ENCODE measurements around the gene MAP1B.
"Not testable (repeated sequence)": the region's sequence is repeated elsewhere in the genome, so short reads cannot be mapped to it uniquely, and the experiment has no call there.

MAP1B gene

GRCh38 chr5:72107131-72107900 lies at the start of gene MAP1B:
Gene MAP1B (plus strand): TSS chr5:72107475. CDS start chr5:72107532, 57 bp downstream.
- DNase-seq (ENCODE audit: extremely low read depth in 1 of 2, low read depth in 1 of 2) = no peak

- DNase-seq (ENCODE audit: extremely low read depth in 1 of 2, low read depth in 1 of 2) = no peak
Measured at GRCh38 chr5:72057816-72058215, 49.5 kb upstream of the MAP1B start.

- DNase-seq (ENCODE audit: extremely low read depth in 1 of 2, low read depth in 1 of 2) = no peak
Measured at GRCh38 chr5:72063219-72063819, 44.0 kb upstream of the MAP1B start.

- DNase-seq (ENCODE audit: extremely low read depth in 1 of 2, low read depth in 1 of 2) = no peak
Measured at GRCh38 chr5:72064801-72065570, 42.3 kb upstream of the MAP1B start.

- no peak for DNase-seq (ENCODE audit: extremely low read depth in 1 of 2, low read depth in 1 of 2)
Measured at GRCh38 chr5:72065751-72066255, 41.5 kb upstream of the MAP1B start.

- DNase-seq (ENCODE audit: extremely low read depth in 1 of 2, low read depth in 1 of 2) = no peak
Measured at GRCh38 chr5:72066705-72067107, 40.6 kb upstream of the MAP1B start.

- no peak for DNase-seq (ENCODE audit: extremely low read depth in 1 of 2, low read depth in 1 of 2)
Measured at GRCh38 chr5:72067682-72068470, 39.4 kb upstream of the MAP1B start.

GRCh38 chr5:72070529-72070928 lies 36.7 kb upstream of the MAP1B start:
- no peak for DNase-seq (ENCODE audit: extremely low read depth in 1 of 2, low read depth in 1 of 2)

- DNase-seq (ENCODE audit: extremely low read depth in 1 of 2, low read depth in 1 of 2) = no peak
Measured at GRCh38 chr5:72071906-72072305, 35.4 kb upstream of the MAP1B start.

GRCh38 chr5:72074251-72074650 lies 33.0 kb upstream of the MAP1B start:
- no peak for DNase-seq (ENCODE audit: extremely low read depth in 1 of 2, low read depth in 1 of 2)

GRCh38 chr5:72075461-72075860 lies 31.8 kb upstream of the MAP1B start:
- DNase-seq (ENCODE audit: extremely low read depth in 1 of 2, low read depth in 1 of 2) = no peak

- DNase-seq (ENCODE audit: extremely low read depth in 1 of 2, low read depth in 1 of 2) = no peak
Measured at GRCh38 chr5:72076621-72077300, 30.5 kb upstream of the MAP1B start.

- DNase-seq (ENCODE audit: extremely low read depth in 1 of 2, low read depth in 1 of 2) = no peak
Measured at GRCh38 chr5:72077390-72077789, 29.9 kb upstream of the MAP1B start.

GRCh38 chr5:72079288-72079687 lies 28.0 kb upstream of the MAP1B start:
- DNase-seq (ENCODE audit: extremely low read depth in 1 of 2, low read depth in 1 of 2) = no peak

GRCh38 chr5:72082048-72082447 lies 25.2 kb upstream of the MAP1B start:
- no peak for DNase-seq (ENCODE audit: extremely low read depth in 1 of 2, low read depth in 1 of 2)

- DNase-seq (ENCODE audit: extremely low read depth in 1 of 2, low read depth in 1 of 2) = no peak
Measured at GRCh38 chr5:72084876-72085275, 22.4 kb upstream of the MAP1B start.

- no peak for DNase-seq (ENCODE audit: extremely low read depth in 1 of 2, low read depth in 1 of 2)
Measured at GRCh38 chr5:72085319-72085718, 22.0 kb upstream of the MAP1B start.

GRCh38 chr5:72089713-72090112 lies 17.6 kb upstream of the MAP1B start:
- not testable (repeated sequence) for DNase-seq (ENCODE audit: extremely low read depth in 1 of 2, low read depth in 1 of 2)

GRCh38 chr5:72092074-72092473 lies 15.2 kb upstream of the MAP1B start:
- no peak for DNase-seq (ENCODE audit: extremely low read depth in 1 of 2, low read depth in 1 of 2)

GRCh38 chr5:72093217-72093616 lies 14.1 kb upstream of the MAP1B start:
- DNase-seq (ENCODE audit: extremely low read depth in 1 of 2, low read depth in 1 of 2) = no peak

All from stimulated activated CD8-positive, alpha-beta memory T cell treated with anti-CD3 and anti-CD28 coated beads, Interleukin-7, amount 100 ng/mL, for 48 hours (primary cell).